HG02884 (cell line): ENCODE results near the gene THSD7A.

ENCODE experiments used
- ATAC-seq: cut with Tn5 transposase; IDR thresholded peaks from one replicate; pipeline ENCODE4 v1.9.1; 2021; ENCODE audit warnings: mild to moderate bottlenecking, moderate library complexity; ENCODE audit not compliant: unreplicated experiment

THSD7A gene

GRCh38 chr7:11591055-11591633, 240.9 kb downstream of the THSD7A start:
- no peak for ATAC-seq

GRCh38 chr7:11589251-11589650, 242.7 kb downstream of the THSD7A start:
- no peak for ATAC-seq

GRCh38 chr7:11587814-11588213, 244.2 kb downstream of the THSD7A start:
- ATAC-seq: no peak

GRCh38 chr7:11587048-11587447, 244.9 kb downstream of the THSD7A start:
- no peak for ATAC-seq

- ATAC-seq: no peak
These were observed 247.5 kb downstream of the THSD7A start for GRCh38 chr7:11584406-11585031.

GRCh38 chr7:11579141-11579540, 252.9 kb downstream of the THSD7A start:
- no peak for ATAC-seq

- no peak for ATAC-seq
These were observed 255.7 kb downstream of the THSD7A start for GRCh38 chr7:11576310-11576709.

- ATAC-seq: no peak
These were observed 258.8 kb downstream of the THSD7A start for GRCh38 chr7:11573128-11573750.

- ATAC-seq: no peak
These were observed 261.0 kb downstream of the THSD7A start for GRCh38 chr7:11570922-11571550.

- no peak for ATAC-seq
These were observed 261.8 kb downstream of the THSD7A start for GRCh38 chr7:11570205-11570604.

- no peak for ATAC-seq
These were observed 264.4 kb downstream of the THSD7A start for GRCh38 chr7:11567571-11567970.

GRCh38 chr7:11557627-11558026, 274.4 kb downstream of the THSD7A start:
- peak; percentile 96 for ATAC-seq

- no peak for ATAC-seq
These were observed 279.2 kb downstream of the THSD7A start for GRCh38 chr7:11552676-11553296.

GRCh38 chr7:11551470-11551869, 280.5 kb downstream of the THSD7A start:
- no peak for ATAC-seq

GRCh38 chr7:11548532-11548931, 283.5 kb downstream of the THSD7A start:
- ATAC-seq: no peak

GRCh38 chr7:11541330-11541729, 290.7 kb downstream of the THSD7A start:
- ATAC-seq: no peak

GRCh38 chr7:11540271-11540761, 291.7 kb downstream of the THSD7A start:
- no peak for ATAC-seq

GRCh38 chr7:11539853-11540252, 292.1 kb downstream of the THSD7A start:
- ATAC-seq: no peak

GRCh38 chr7:11538751-11539299, 293.2 kb downstream of the THSD7A start:
- no peak for ATAC-seq

GRCh38 chr7:11533229-11533820, 298.7 kb downstream of the THSD7A start:
- no peak for ATAC-seq

- no peak for ATAC-seq
These were observed 302.6 kb downstream of the THSD7A start for GRCh38 chr7:11529382-11529781.
